WI38 (cell line): ENCODE results near the gene ADGRL1.
"Not testable (repeated sequence)": the region's sequence is repeated elsewhere in the genome, so short reads cannot be mapped to it uniquely, and the experiment has no call there.

ENCODE experiments used
- H3K4me3 ChIP-seq: 2 replicates; pipeline ENCODE4 v1.5.1; 2011; ENCODE audit warnings: low read depth, mild to moderate bottlenecking, control low read depth, low read length
- TF ChIP-seq, protein P1 (sequence below): IDR thresholded peaks from 2 replicates; pipeline ENCODE4 v1.5.1; 2012; ENCODE audit warnings: low read depth, mild to moderate bottlenecking, control low read depth, low read length

The ADGRL1 gene

DNA sequence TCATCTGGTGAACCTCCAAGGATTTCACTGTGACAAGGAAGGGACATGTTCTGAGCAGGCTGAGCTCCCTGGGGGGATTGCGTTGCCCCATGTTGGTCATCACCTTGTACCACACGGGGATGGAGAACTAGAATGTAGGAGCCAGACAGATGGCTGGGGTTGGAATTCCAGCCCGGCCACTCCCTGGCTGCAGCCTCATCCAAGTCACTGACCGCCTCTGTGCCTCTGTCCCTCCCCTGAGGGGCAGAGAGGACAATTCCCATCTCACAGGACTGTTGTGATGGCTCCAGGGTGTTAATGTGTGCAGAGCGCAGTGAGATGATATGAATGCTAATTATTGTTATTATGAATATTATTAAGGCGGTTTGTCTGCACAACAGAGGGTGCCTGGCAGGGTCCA is 24.1 kb downstream of the ADGRL1 start:
- TF ChIP-seq, protein P1, sequence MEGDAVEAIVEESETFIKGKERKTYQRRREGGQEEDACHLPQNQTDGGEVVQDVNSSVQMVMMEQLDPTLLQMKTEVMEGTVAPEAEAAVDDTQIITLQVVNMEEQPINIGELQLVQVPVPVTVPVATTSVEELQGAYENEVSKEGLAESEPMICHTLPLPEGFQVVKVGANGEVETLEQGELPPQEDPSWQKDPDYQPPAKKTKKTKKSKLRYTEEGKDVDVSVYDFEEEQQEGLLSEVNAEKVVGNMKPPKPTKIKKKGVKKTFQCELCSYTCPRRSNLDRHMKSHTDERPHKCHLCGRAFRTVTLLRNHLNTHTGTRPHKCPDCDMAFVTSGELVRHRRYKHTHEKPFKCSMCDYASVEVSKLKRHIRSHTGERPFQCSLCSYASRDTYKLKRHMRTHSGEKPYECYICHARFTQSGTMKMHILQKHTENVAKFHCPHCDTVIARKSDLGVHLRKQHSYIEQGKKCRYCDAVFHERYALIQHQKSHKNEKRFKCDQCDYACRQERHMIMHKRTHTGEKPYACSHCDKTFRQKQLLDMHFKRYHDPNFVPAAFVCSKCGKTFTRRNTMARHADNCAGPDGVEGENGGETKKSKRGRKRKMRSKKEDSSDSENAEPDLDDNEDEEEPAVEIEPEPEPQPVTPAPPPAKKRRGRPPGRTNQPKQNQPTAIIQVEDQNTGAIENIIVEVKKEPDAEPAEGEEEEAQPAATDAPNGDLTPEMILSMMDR: no peak
- no peak overlapping the region for H3K4me3 ChIP-seq

DNA sequence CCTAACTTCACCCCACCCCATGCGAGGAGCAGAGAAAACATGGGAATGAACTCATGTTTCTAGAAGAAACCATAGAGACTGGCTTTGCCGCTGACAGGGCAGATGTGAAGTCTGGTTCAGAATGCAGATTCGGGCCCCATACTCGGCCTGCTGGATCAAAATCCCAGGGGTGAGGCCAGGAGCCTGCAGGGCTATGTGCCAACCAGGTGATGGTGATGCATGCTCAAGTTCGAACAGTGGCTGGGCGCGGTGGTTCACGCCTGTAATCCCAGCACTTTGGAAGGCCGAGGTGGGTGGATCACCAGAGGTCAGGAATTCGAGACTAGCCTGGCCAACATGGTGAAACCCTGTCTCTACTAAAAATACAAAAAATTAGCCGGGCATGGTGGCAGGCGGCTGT is 24.8 kb downstream of the ADGRL1 start:
- H3K4me3 ChIP-seq: not testable (repeated sequence)

DNA sequence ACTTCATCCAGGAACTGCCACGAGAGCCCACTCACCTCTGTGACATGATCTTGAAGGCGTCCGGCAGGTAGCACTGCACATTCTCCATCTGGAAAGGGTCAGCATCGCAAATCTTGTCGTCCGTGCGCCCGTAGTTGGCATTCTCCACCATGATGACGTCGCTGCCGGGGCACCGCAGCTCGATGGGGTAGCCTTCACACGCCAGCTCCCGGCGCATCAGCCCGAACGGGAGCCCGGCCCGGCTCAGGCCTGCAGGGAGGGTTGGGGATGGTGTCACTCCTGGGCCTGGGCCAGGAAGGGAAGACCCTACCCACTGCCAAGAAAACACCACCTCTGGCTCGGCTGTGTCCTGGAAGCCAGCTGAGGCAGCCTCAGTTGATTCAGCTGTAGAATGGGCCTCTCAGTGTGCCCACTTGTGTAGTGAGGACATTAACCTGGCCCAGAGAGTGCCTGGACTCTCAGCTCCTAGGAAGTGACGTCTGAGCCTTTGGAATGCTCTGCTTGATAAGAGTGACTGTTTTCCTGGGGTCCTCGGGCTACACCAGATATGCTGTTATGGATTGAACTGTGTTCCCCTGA is 28.4 kb downstream of the ADGRL1 start:
- TF ChIP-seq, protein P1: no peak
- H3K4me3 ChIP-seq: no peak overlapping the region

DNA sequence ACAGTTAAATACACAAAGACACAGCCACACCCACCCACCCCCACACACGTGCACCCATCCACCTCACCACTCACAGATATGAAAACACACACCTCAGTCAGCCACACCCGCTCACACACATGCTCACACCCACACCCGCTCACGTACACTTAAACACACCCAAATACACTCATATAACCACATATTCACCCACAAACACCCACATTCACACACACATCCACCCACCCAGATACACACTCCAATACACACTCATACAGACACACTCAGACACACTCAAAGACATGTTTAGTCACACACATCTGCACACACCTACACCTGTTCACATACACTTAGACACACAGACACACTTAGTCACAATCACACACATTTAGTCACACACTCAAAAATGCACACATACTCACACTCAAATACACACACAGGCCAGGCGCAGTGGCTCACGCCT is 30.6 kb downstream of the ADGRL1 start:
- TF ChIP-seq, protein P1: no peak
- H3K4me3 ChIP-seq: no peak overlapping the region

DNA sequence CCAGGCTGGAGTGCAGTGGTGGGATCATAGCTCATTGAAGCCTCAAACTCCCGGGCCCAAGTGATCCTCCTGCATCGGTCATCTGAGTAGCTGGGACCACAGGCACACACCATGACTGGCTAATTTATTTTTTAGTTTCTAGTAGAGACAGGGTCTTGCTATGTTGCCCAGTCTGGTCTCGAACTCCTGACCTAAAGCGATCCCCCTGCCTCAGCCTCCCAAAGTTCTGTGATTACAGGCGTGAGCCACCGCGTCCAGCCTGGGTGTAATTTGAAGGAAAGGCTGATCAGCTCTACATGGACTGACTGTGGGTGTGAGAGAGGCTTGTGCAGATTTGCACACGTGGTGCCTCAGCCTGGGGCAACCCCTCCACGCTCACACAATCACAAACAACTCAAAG is 31.1 kb downstream of the ADGRL1 start:
- TF ChIP-seq, protein P1: no peak
- H3K4me3 ChIP-seq: no peak overlapping the region

DNA sequence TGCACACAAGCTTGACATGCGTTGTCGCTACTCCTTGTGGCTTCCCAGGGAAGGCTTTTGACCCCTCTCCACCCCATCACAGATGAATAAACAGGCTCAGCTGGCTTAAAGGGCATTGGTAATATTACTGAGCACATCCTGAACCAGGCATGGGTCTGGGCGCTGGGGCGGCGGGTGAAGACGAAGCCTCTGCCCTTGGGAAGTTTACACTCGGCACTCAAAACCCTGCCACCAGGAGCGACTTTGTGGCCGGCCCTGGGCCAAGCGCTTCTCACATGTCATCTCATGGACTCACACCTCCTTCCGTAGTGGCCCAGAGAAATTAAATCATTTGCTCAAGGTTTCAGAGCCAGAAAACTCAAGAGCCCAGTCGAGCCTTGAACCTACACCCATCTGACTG is 37.0 kb downstream of the ADGRL1 start:
- TF ChIP-seq, protein P1: no peak
- H3K4me3 ChIP-seq: no peak overlapping the region

DNA sequence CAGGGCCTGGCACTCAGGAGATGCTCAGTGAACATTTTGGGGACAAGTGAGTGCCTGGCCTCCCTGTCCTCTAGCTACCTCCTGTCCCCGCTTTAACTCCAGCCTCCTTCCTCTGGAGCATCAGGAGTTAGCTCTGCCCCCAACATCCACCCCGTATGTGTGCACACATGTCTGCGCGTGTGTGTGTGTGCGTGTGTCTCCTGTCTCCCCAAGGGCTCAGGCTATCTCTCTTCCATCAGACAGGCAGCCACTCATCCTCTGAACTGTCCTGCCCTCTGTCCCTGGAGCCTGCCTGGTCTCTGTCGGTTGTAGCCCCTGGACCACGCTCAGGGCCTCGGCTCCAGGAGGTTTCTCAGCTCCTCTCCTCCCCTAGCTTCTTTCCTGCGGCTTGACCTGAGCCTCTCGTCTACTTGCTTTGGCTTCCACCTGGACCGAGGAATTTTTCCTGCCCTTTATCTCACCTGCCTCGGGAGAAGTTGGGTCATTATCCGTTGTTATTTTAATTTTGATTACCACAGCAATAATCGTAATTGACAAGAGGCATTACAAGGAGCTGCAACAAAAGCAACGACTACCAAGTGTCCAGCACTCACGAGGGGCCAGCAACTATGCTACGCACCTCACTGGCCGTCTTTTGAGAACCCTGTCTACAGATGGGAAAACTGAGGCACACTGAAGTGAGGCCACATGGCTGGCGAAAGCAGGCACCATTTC is 37.6 kb downstream of the ADGRL1 start:
- TF ChIP-seq, protein P1: no peak
- H3K4me3 ChIP-seq: no peak overlapping the region
